Caco-2 (cell line): ENCODE measurements around the gene MICU2. TPM values are rescaled to one million over a fixed set of nuclear protein-coding genes. Genes with fewer than 3 reads are reported as not detected.
A peak's percentile ranks its signal among the peaks of the same experiment; 100 is the strongest.
"Not testable (repeated sequence)": the region's sequence is repeated elsewhere in the genome, so short reads cannot be mapped to it uniquely, and the experiment has no call there.

Experiments
- BruUV-seq: library from RNA; stranded (reverse); fragments of 400-500 nt; replicated peaks from 2 replicates; lab custom pipeline; 2021; lab: Mats Ljungman, UMichigan
- CTCF ChIA-PET: fragments of 300-600 bp; sonication (Branson Sonifier 250); formaldehyde crosslinking; loops from one replicate; lab custom pipeline; 2022; ENCODE audit warnings: antibody characterized with exemption; lab: Charles Lee
- POLR2A ChIA-PET: fragments of 300-600 bp; sonication (Branson Sonifier 250); formaldehyde crosslinking; loops from one replicate; lab custom pipeline; 2022; ENCODE audit warnings: antibody characterized with exemption; lab: Charles Lee
- DNase-seq, 2 experiments: peaks; one replicate each; pipeline versions ENCODE4 v3.0.0 to v3.0.0-alpha.2; 2020 to 2022
- H3K27me3 ChIP-seq: replicated peaks from 2 replicates; pipeline ENCODE4 v1.6.0; 2011; ENCODE audit warnings: low read length; ENCODE audit not compliant: control insufficient read depth, insufficient read depth
- H3K36me3 ChIP-seq: 2 replicates; pipeline ENCODE4 v1.5.1; 2011; ENCODE audit warnings: low read length; ENCODE audit not compliant: control insufficient read depth, insufficient read depth
- H3K4me1 ChIP-seq: fragments of 250-450 bp; sonication (Bioruptor Pico); 2 replicates; pipeline ENCODE4 v1.5.1; 2020; ENCODE audit warnings: mild to moderate bottlenecking
- H3K4me3 ChIP-seq: 2 replicates; pipeline ENCODE4 v1.5.1; 2011; ENCODE audit warnings: low read depth, mild to moderate bottlenecking, control low read depth, low read length
- H3K9me3 ChIP-seq: fragments of 250-450 bp; sonication (Bioruptor Pico); 2 replicates; pipeline ENCODE4 v1.5.1; 2020; ENCODE audit warnings: mild to moderate bottlenecking, moderate library complexity
- H3K27ac Mint-ChIP-seq: one replicate; pipeline ENCODE4 v1.8.0; 2022; ENCODE audit warnings: mixed read lengths; ENCODE audit not compliant: unreplicated experiment
- H3K27me3 Mint-ChIP-seq: one replicate; pipeline ENCODE4 v1.8.0; 2022; ENCODE audit warnings: mixed read lengths; ENCODE audit not compliant: insufficient read depth, unreplicated experiment
- H3K36me3 Mint-ChIP-seq: one replicate; pipeline ENCODE4 v1.8.0; 2022; ENCODE audit warnings: mild to moderate bottlenecking, mixed read lengths; ENCODE audit not compliant: insufficient read depth, unreplicated experiment
- H3K4me1 Mint-ChIP-seq: one replicate; pipeline ENCODE4 v1.8.0; 2022; ENCODE audit warnings: low read depth, mixed read lengths; ENCODE audit not compliant: unreplicated experiment
- H3K4me3 Mint-ChIP-seq: one replicate; pipeline ENCODE4 v1.8.0; 2022; ENCODE audit warnings: mild to moderate bottlenecking, moderate library complexity, mixed read lengths; ENCODE audit not compliant: unreplicated experiment
- H3K9me3 Mint-ChIP-seq: one replicate; pipeline ENCODE4 v1.8.0; 2022; ENCODE audit warnings: mixed read lengths; ENCODE audit not compliant: unreplicated experiment
- intact Hi-C: fragments of 100-400 bp; cut with micrococcal nuclease; formaldehyde crosslinking; loops from one replicate; pipeline ENCODE4 v1.10.0; 2022; ENCODE audit not compliant: unreplicated experiment
- total RNA-seq: library from RNA; stranded (reverse); gene quantifications from 2 replicates; pipeline ENCODE4 v1.2.3, GENCODE V29; 2022
- TF ChIP-seq, protein P1 (sequence below), 2 experiments: fragments of 200-600 bp in 1 of 2; IDR thresholded peaks; 1 replicate in 1 of 2; 2 replicates in 1 of 2; pipeline versions ENCODE4 v1.5.1 to v1.8.0; 2011 to 2022; ENCODE audit warnings: antibody characterized with exemption in 1 of 2, control low read depth in 1 of 2, inconsistent platforms in 1 of 2, low read depth in 1 of 2, low read length in 1 of 2, mild to moderate bottlenecking in 1 of 2, moderate library complexity in 1 of 2; ENCODE audit not compliant: insufficient read depth in 1 of 2, severe bottlenecking in 1 of 2, unreplicated experiment in 1 of 2

Gene MICU2
- total RNA-seq, 1 experiment from 2014 or later = 43.1 TPM

DNA sequence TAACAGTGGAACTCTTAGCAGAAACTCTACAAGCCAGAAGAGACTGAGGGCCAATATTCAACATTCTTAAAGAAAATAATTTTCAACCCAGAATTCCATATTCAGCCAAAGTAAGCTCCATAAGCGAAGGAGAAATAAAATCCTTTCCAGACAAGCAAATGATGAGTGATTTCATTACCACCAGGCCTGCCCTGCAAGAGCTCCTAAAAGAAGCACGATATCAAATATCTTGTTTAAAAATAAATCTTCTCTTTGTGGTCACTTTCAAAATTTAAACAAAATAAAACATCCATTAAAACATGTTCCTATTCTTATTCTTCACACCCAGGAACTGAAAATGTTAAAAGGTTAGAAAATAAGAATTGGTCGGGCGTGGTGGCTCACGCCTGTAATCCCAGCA, 13.7 kb downstream of the MICU2 start:
- intact Hi-C loops = no loop called here
- CTCF ChIA-PET = no interaction called here
- POLR2A ChIA-PET = no interaction called here
- H3K9me3 Mint-ChIP-seq = peaks cover 9% of the 10 kb centered on the region
- H3K36me3 Mint-ChIP-seq = no peaks in the 10 kb centered on the region
- Histone ChIP-seq H3K27me3 (no peaks in the 10 kb centered on the region), H3K9me3 (no peaks in the 10 kb centered on the region), H3K4me3 (no peak overlapping the region), H3K36me3 (no peaks in the 10 kb centered on the region; the same call in 1 of the 2 replicates), H3K4me1 (no peaks in the 10 kb centered on the region)
- no peak overlapping the region for H3K4me3 Mint-ChIP-seq
- H3K4me1 Mint-ChIP-seq = peaks cover 7% of the 10 kb centered on the region
- H3K27ac Mint-ChIP-seq = no peak overlapping the region
- no peak for DNase-seq
- no TSS peak for BruUV-seq
- TF ChIP-seq, protein P1, sequence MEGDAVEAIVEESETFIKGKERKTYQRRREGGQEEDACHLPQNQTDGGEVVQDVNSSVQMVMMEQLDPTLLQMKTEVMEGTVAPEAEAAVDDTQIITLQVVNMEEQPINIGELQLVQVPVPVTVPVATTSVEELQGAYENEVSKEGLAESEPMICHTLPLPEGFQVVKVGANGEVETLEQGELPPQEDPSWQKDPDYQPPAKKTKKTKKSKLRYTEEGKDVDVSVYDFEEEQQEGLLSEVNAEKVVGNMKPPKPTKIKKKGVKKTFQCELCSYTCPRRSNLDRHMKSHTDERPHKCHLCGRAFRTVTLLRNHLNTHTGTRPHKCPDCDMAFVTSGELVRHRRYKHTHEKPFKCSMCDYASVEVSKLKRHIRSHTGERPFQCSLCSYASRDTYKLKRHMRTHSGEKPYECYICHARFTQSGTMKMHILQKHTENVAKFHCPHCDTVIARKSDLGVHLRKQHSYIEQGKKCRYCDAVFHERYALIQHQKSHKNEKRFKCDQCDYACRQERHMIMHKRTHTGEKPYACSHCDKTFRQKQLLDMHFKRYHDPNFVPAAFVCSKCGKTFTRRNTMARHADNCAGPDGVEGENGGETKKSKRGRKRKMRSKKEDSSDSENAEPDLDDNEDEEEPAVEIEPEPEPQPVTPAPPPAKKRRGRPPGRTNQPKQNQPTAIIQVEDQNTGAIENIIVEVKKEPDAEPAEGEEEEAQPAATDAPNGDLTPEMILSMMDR (IDR thresholded peaks at IDR 0.05; ENCODE audit: insufficient read depth in 1 of 2, low read depth in 1 of 2, low read length in 1 of 2, severe bottlenecking in 1 of 2, unreplicated experiment in 1 of 2) = no peak
- H3K27me3 Mint-ChIP-seq = no peaks in the 10 kb centered on the region

DNA sequence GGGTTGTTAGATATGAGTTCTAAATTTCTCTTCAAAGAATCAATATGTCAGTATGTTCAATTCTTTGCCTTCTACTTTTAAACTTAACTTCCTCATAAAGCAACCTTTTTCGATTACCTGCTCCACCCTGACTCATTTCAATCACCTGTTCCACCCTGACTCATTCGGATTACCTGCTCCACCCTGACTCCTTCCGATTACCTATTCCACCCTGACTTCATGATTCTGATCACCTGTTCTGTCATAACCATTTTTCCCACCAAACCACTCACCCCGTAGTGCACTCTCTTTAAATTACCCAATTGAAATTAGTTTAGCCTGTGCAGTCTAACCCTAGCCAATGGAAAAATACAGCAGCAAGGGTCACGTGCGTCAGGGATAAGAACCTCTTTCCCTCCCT, 14.5 kb downstream of the MICU2 start:
- H3K27me3 ChIP-seq, H3K4me3 ChIP-seq, H3K4me1 ChIP-seq, BruUV-seq, H3K4me1 Mint-ChIP-seq, CTCF ChIA-PET, H3K36me3 Mint-ChIP-seq, DNase-seq, H3K9me3 ChIP-seq, H3K36me3 ChIP-seq, H3K9me3 Mint-ChIP-seq, intact Hi-C loops, POLR2A ChIA-PET, H3K27me3 Mint-ChIP-seq, H3K4me3 Mint-ChIP-seq: not testable (repeated sequence)
- H3K27ac Mint-ChIP-seq = peak overlapping the region; percentile 5

DNA sequence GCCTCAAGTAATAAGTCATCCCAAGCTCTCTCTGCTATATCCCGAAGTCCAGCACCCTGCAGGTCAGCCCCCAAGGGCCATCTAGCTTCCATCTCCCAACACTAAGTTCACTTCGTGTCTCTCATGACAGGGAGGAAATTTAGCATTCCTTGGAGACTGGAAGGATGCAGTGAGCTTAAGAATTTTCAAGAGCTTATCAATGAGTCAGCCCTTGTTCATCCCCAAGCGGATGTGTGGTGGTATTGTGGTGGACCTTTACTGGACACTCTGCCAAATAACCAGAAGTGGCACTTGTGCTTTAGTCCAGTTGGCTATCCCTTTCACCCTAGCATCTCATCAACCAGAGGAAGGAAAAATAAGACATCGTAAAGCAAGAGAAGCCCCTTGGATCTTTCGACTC, 15.6 kb downstream of the MICU2 start:
- DNase-seq, H3K4me1 ChIP-seq, H3K27me3 Mint-ChIP-seq, H3K4me3 ChIP-seq, H3K9me3 ChIP-seq, H3K4me3 Mint-ChIP-seq, BruUV-seq, H3K27me3 ChIP-seq, POLR2A ChIA-PET, H3K36me3 Mint-ChIP-seq, intact Hi-C loops, H3K9me3 Mint-ChIP-seq, H3K4me1 Mint-ChIP-seq, H3K27ac Mint-ChIP-seq, H3K36me3 ChIP-seq: not testable (repeated sequence)
- CTCF ChIA-PET = interaction anchor here (0.6 kb wide), 1 partner anchor 1052 kb away, joined by 5 read pairs; no protein-coding TSS in a partner anchor

DNA sequence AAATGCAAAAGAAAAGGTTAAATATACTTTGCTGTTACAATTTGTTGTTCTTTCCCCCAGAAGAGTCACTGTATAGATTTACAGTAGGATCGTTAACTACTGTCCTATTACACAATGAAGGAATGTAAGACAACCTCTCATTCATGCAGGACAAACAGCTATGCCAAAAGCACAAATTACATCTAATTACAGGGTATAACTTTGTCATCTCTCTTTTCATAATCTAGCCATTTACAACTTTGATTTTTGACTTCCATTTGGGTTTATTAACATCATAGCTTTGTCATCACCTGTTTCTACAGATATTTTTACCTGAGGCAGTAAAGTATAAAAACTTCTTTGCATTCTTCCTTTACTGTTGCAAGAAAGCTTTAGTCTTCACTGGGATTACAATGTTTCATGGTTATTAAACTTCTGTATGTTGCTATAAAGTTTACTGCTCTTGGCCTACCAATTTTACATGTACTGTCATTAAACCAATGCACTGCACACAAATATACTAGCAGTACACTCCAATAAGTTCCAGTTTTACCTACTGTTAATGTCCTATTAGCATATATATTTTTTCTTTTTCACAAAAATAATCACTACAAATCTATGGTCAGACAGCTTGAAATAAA, 18.9 kb downstream of the MICU2 start:
- peaks cover 6% of the 10 kb centered on the region for H3K9me3 Mint-ChIP-seq
- no peaks in the 10 kb centered on the region for H3K27me3 ChIP-seq

More for the DNA sequence above, 18.9 kb downstream of the MICU2 start:
- Mint-ChIP-seq H3K4me1 (peaks cover 14% of the 10 kb centered on the region), H3K27ac (no peak overlapping the region), H3K4me3 (no peak overlapping the region), H3K36me3 (no peaks in the 10 kb centered on the region), H3K27me3 (no peaks in the 10 kb centered on the region)
- no TSS peak for BruUV-seq
- no peaks in the 10 kb centered on the region for H3K4me1 ChIP-seq
- H3K36me3 ChIP-seq = no peaks in the 10 kb centered on the region
- no peak for DNase-seq
- ChIA-PET CTCF (no interaction called here), POLR2A (no interaction called here)
- intact Hi-C loops = no loop called here
- TF ChIP-seq, protein P1 (IDR thresholded peaks at IDR 0.05; ENCODE audit: insufficient read depth in 1 of 2, low read depth in 1 of 2, low read length in 1 of 2, severe bottlenecking in 1 of 2, unreplicated experiment in 1 of 2) = no peak
- H3K9me3 ChIP-seq = peaks cover 20% of the 10 kb centered on the region
- H3K4me3 ChIP-seq = no peak overlapping the region
